Fibroblast of upper back skin (primary cell): ENCODE measurements around the gene KLF11.

Experiments
- DNase-seq: peaks from one replicate; pipeline ENCODE4 v3.0.0-alpha.2; 2013

KLF11 gene

GRCh38 chr2:10043256-10043905 is at the start of gene KLF11:
Gene KLF11 (plus strand): TSS chr2:10043550. CDS start chr2:10043717, 167 bp downstream.
- DNase-seq: peak; percentile 88

GRCh38 chr2:9994462-9994861 is 48.9 kb upstream of the KLF11 start:
- DNase-seq: no peak

- DNase-seq: no peak
These were observed 48.3 kb upstream of the KLF11 start for GRCh38 chr2:9995059-9995458.

GRCh38 chr2:9996321-9996720 is 47.0 kb upstream of the KLF11 start:
- DNase-seq: no peak

- DNase-seq: no peak
These were observed 45.4 kb upstream of the KLF11 start for GRCh38 chr2:9997936-9998335.

- DNase-seq: no peak
These were observed 44.3 kb upstream of the KLF11 start for GRCh38 chr2:9998916-9999654.

- no peak for DNase-seq
These were observed 43.7 kb upstream of the KLF11 start for GRCh38 chr2:9999693-10000092.

- DNase-seq: no peak
These were observed 42.8 kb upstream of the KLF11 start for GRCh38 chr2:10000541-10000940.

GRCh38 chr2:10001586-10001985 is 41.8 kb upstream of the KLF11 start:
- no peak for DNase-seq

- DNase-seq: no peak
These were observed 41.2 kb upstream of the KLF11 start for GRCh38 chr2:10002109-10002508.

- DNase-seq: no peak
These were observed 40.7 kb upstream of the KLF11 start for GRCh38 chr2:10002681-10003080.

- DNase-seq: no peak
These were observed 39.9 kb upstream of the KLF11 start for GRCh38 chr2:10003206-10004125.

- DNase-seq: no peak
These were observed 38.9 kb upstream of the KLF11 start for GRCh38 chr2:10004401-10004800.

GRCh38 chr2:10004836-10005235 is 38.5 kb upstream of the KLF11 start:
- DNase-seq: no peak

GRCh38 chr2:10005461-10006235 is 37.7 kb upstream of the KLF11 start:
- DNase-seq: no peak

- no peak for DNase-seq
These were observed 36.9 kb upstream of the KLF11 start for GRCh38 chr2:10006236-10007161.

GRCh38 chr2:10007435-10007834 is 35.9 kb upstream of the KLF11 start:
- no peak for DNase-seq

- DNase-seq: no peak
These were observed 35.2 kb upstream of the KLF11 start for GRCh38 chr2:10007921-10008808.

GRCh38 chr2:10008809-10009176 is 34.6 kb upstream of the KLF11 start:
- peak; percentile 46 for DNase-seq

- no peak for DNase-seq
These were observed 34.0 kb upstream of the KLF11 start for GRCh38 chr2:10009271-10009810.
